IMR-90 (cell line): ENCODE results near the gene CLOCK. TPM values are rescaled to one million over a fixed set of nuclear protein-coding genes. Genes with fewer than 3 reads are reported as not detected.

Experiments
- ATAC-seq: fragments of 200-7000 bp; cut with Tn5 transposase; 2 replicates; pipeline ENCODE4 v1.9.1; 2020; ENCODE audit warnings: low read depth, mild to moderate bottlenecking, moderate library complexity
- BruUV-seq: library from RNA; stranded (reverse); fragments of 400-500 nt; replicated peaks from 2 replicates; lab custom pipeline; 2021; lab: Mats Ljungman, UMichigan
- CTCF ChIA-PET: fragments of 300-600 bp; formaldehyde crosslinking; extraction: SDS; loops from one replicate; lab custom pipeline; 2021; ENCODE audit warnings: antibody characterized with exemption; lab: Yijun Ruan, JAX
- POLR2A ChIA-PET: fragments of 300-600 bp; sonication (Branson Sonifier 250); formaldehyde crosslinking; loops from one replicate; lab custom pipeline; 2022; ENCODE audit warnings: antibody characterized with exemption; ENCODE audit not compliant: unreplicated experiment; lab: Charles Lee
- DNase-seq: peaks from one replicate; pipeline ENCODE4 v3.0.0; 2013
- H2AFZ ChIP-seq: replicated peaks from 2 replicates; pipeline ENCODE3; 2013; ENCODE audit warnings: low read length, mild to moderate bottlenecking; ENCODE audit not compliant: poor library complexity
- H2AK5ac ChIP-seq: 2 replicates; pipeline ENCODE4 v1.6.1; 2013; ENCODE audit warnings: low read depth, low read length, inconsistent platforms
- H2AK9ac ChIP-seq: replicated peaks from 2 replicates; pipeline ENCODE3; 2013; ENCODE audit warnings: mild to moderate bottlenecking, low read depth, low read length, moderate library complexity; ENCODE audit not compliant: poor library complexity
- H2BK120ac ChIP-seq: 2 replicates; pipeline ENCODE4 v1.6.1; 2013; ENCODE audit warnings: low read depth, low read length, inconsistent platforms
- H2BK15ac ChIP-seq: 3 replicates; pipeline ENCODE4 v1.6.1; 2013; ENCODE audit warnings: low read depth, low read length, inconsistent platforms
- H2BK20ac ChIP-seq: 2 replicates; pipeline ENCODE4 v1.6.1; 2013; ENCODE audit warnings: low read depth, mild to moderate bottlenecking, inconsistent platforms, low read length, moderate library complexity
- H2BK5ac ChIP-seq: 2 replicates; pipeline ENCODE4 v1.6.1; 2013; ENCODE audit warnings: mild to moderate bottlenecking, low read depth, low read length, inconsistent platforms; ENCODE audit not compliant: poor library complexity, severe bottlenecking
- H3K14ac ChIP-seq: replicated peaks from 2 replicates; pipeline ENCODE4 v1.6.1; 2013; ENCODE audit warnings: low read depth, low read length, inconsistent platforms
- H3K18ac ChIP-seq: 2 replicates; pipeline ENCODE4 v1.6.1; 2013; ENCODE audit warnings: low read depth, low read length, control low read depth
- H3K23ac ChIP-seq: 2 replicates; pipeline ENCODE4 v1.6.1; 2013; ENCODE audit warnings: low read depth, low read length, inconsistent platforms
- H3K27ac ChIP-seq: 2 replicates; pipeline ENCODE4 v1.5.1; 2013; ENCODE audit warnings: mild to moderate bottlenecking, control low read depth, low read length; ENCODE audit not compliant: insufficient read depth
- H3K27me3 ChIP-seq: 2 replicates; pipeline ENCODE4 v1.6.1; 2013; ENCODE audit warnings: low read length; ENCODE audit not compliant: control insufficient read depth, insufficient read depth
- H3K36me3 ChIP-seq: 2 replicates; pipeline ENCODE4 v1.6.1; 2013; ENCODE audit warnings: low read length, mixed read lengths; ENCODE audit not compliant: control insufficient read depth, insufficient read depth
- H3K4ac ChIP-seq: 2 replicates; pipeline ENCODE4 v1.6.1; 2013; ENCODE audit warnings: low read depth, low read length, inconsistent platforms
- H3K4me1 ChIP-seq: 2 replicates; pipeline ENCODE4 v1.6.1; 2013; ENCODE audit warnings: low read length, mixed read lengths; ENCODE audit not compliant: control insufficient read depth, insufficient read depth
- H3K4me2 ChIP-seq: 2 replicates; pipeline ENCODE4 v1.6.1; 2013; ENCODE audit warnings: low read depth, mild to moderate bottlenecking, control low read depth, low read length, moderate library complexity
- H3K4me3 ChIP-seq: 2 replicates; pipeline ENCODE4 v1.5.1; 2013; ENCODE audit warnings: low read depth, mild to moderate bottlenecking, control low read depth, low read length, moderate library complexity; ENCODE audit not compliant: insufficient read depth
- H3K56ac ChIP-seq: 2 replicates; pipeline ENCODE4 v1.6.1; 2013; ENCODE audit warnings: low read length, inconsistent platforms; ENCODE audit not compliant: insufficient read depth; ENCODE audit errors: extremely low read depth
- H3K79me1 ChIP-seq, 2 experiments: 2 replicates each; pipeline ENCODE4 v1.6.1; 2013; ENCODE audit warnings: low read length in 2 of 2, inconsistent platforms in 1 of 2, low read depth in 1 of 2
- H3K9ac ChIP-seq: 2 replicates; pipeline ENCODE4 v1.6.1; 2013; ENCODE audit warnings: low read depth, low read length, control low read depth
- H3K9me1 ChIP-seq: 2 replicates; pipeline ENCODE4 v1.6.1; 2013; ENCODE audit warnings: low read length, inconsistent platforms; ENCODE audit not compliant: insufficient read depth
- H3K9me3 ChIP-seq: 2 replicates; pipeline ENCODE4 v1.6.1; 2013; ENCODE audit warnings: low read length; ENCODE audit not compliant: control insufficient read depth, insufficient read depth
- H4K20me1 ChIP-seq: 2 replicates; pipeline ENCODE4 v1.6.1; 2013; ENCODE audit warnings: low read length, inconsistent platforms; ENCODE audit not compliant: insufficient read depth
- H4K5ac ChIP-seq: 2 replicates; pipeline ENCODE4 v1.6.1; 2013; ENCODE audit warnings: mild to moderate bottlenecking, low read depth, low read length, control low read depth
- H4K8ac ChIP-seq, 2 experiments: 2 replicates each; pipeline ENCODE4 v1.6.1; 2013; ENCODE audit warnings: low read depth in 2 of 2, low read length in 2 of 2, control low read depth in 1 of 2, inconsistent platforms in 1 of 2
- H4K91ac ChIP-seq: 2 replicates; pipeline ENCODE4 v1.6.1; 2013; ENCODE audit warnings: low read depth, low read length, inconsistent platforms; ENCODE audit not compliant: insufficient read depth
- BHLHE40 ChIP-seq: fragments of 150-350 bp; IDR thresholded peaks from 2 replicates; pipeline ENCODE4 v1.6.1; 2016; ENCODE audit warnings: mild to moderate bottlenecking, low read depth, low read length
- CEBPB ChIP-seq: IDR thresholded peaks from 2 replicates; pipeline ENCODE4 v1.6.1; 2012; ENCODE audit warnings: low read depth, low read length, improper control_type of control experiment
- CHD1 ChIP-seq: IDR thresholded peaks from 2 replicates; pipeline ENCODE4 v1.6.1; 2012; ENCODE audit warnings: low read depth, low read length, improper control_type of control experiment
- FOS ChIP-seq: fragments of 150-350 bp; IDR thresholded peaks from 2 replicates; pipeline ENCODE4 v1.6.1; 2016; ENCODE audit warnings: low read depth, low read length
- MAFK ChIP-seq: IDR thresholded peaks from 2 replicates; pipeline ENCODE4 v1.6.1; 2012; ENCODE audit warnings: low read depth, low read length, improper control_type of control experiment
- MAZ ChIP-seq: IDR thresholded peaks from 2 replicates; pipeline ENCODE4 v1.6.1; 2012; ENCODE audit warnings: low read depth, mild to moderate bottlenecking, low read length, improper control_type of control experiment, moderate library complexity, borderline replicate concordance
- MXI1 ChIP-seq: IDR thresholded peaks from 2 replicates; pipeline ENCODE4 v1.6.1; 2012; ENCODE audit warnings: low read depth, mild to moderate bottlenecking, low read length, moderate library complexity, borderline replicate concordance
- NFE2L2 ChIP-seq: fragments of 150-350 bp; IDR thresholded peaks from 2 replicates; pipeline ENCODE4 v1.6.1; 2016; ENCODE audit warnings: low read depth, mild to moderate bottlenecking, low read length
- POLR2A ChIP-seq: IDR thresholded peaks from 2 replicates; pipeline ENCODE4 v1.6.1; 2012; ENCODE audit warnings: mild to moderate bottlenecking, low read depth, low read length
- RAD21 ChIP-seq: IDR thresholded peaks from 2 replicates; pipeline ENCODE4 v1.6.1; 2012; ENCODE audit warnings: low read length, improper control_type of control experiment
- RCOR1 ChIP-seq: IDR thresholded peaks from 2 replicates; pipeline ENCODE4 v1.6.1; 2012; ENCODE audit warnings: mild to moderate bottlenecking, low read length, improper control_type of control experiment; ENCODE audit not compliant: insufficient replicate concordance
- RFX5 ChIP-seq: IDR thresholded peaks from 2 replicates; pipeline ENCODE4 v1.8.0; 2012; ENCODE audit warnings: low read depth, mild to moderate bottlenecking, low read length, moderate library complexity
- SMC3 ChIP-seq: fragments of 150-350 bp; IDR thresholded peaks from 2 replicates; pipeline ENCODE4 v1.6.1; 2016; ENCODE audit warnings: low read depth, mild to moderate bottlenecking, antibody characterized with exemption, low read length, moderate library complexity
- WGBS, 2 experiments: methylation state at CpG; one replicate each; pipeline versions ENCODE4 v1.1.5 to v1.1.7; 2013; ENCODE audit warnings: missing lambda C conversion rate in 2 of 2; ENCODE audit not compliant: insufficient read length in 1 of 2; ENCODE audit errors: extremely low coverage in 2 of 2; 5-methylcytosine and 5-hydroxymethylcytosine counted together
- dilution Hi-C: fragments of 300-500 bp; cut with HindIII; formaldehyde crosslinking; loops from one replicate; pipeline ENCODE4 v1.14.3; 2018; ENCODE audit warnings: low sequenced_read_pairs; ENCODE audit not compliant: unreplicated experiment
- in situ Hi-C: fragments of 300-500 bp; cut with MboI; formaldehyde crosslinking; loops from 3 replicates; pipeline ENCODE4 v1.14.3; 2019; ENCODE audit warnings: low sequenced_read_pairs, inconsistent platforms, mixed read lengths
- intact Hi-C: fragments of 100-400 bp; cut with micrococcal nuclease; formaldehyde crosslinking; loops from 2 replicates; pipeline ENCODE4 v1.10.0; 2022
- polyA plus RNA-seq, 3 experiments: library from polyadenylated mRNA; depleted of rRNA; stranded (reverse); fragments of >200 nt; gene quantifications; 2 replicates each; pipeline ENCODE4 v1.2.3, GENCODE V29; 2012; ENCODE audit warnings: low replicate concordance in 1 of 3
- total RNA-seq: library from RNA; depleted of rRNA; stranded (reverse); fragments of >200 nt; gene quantifications from 2 replicates; pipeline ENCODE4 v1.2.3, GENCODE V29; 2012
- TF ChIP-seq, protein P1 (sequence below): fragments of 150-350 bp; IDR thresholded peaks from 2 replicates; pipeline ENCODE4 v1.6.1; 2017; ENCODE audit warnings: mild to moderate bottlenecking, antibody characterized with exemption, low read length, low read depth
- TF ChIP-seq, protein P2 (sequence below): fragments of 150-350 bp; IDR thresholded peaks from 2 replicates; pipeline ENCODE4 v1.6.1; 2016; ENCODE audit warnings: low read depth, mild to moderate bottlenecking, low read length, moderate library complexity, borderline replicate concordance
- TF ChIP-seq, protein P3 (sequence below): conservative IDR thresholded peaks from 2 replicates; pipeline ENCODE4 v1.5.1; 2012; ENCODE audit warnings: mild to moderate bottlenecking, low read depth, low read length, improper control_type of control experiment

Gene CLOCK
- total and polyA plus RNA-seq, 2 of the 4 experiments (the other 2 are of a cell fraction), result 7.3 to 53.4 TPM

DNA sequence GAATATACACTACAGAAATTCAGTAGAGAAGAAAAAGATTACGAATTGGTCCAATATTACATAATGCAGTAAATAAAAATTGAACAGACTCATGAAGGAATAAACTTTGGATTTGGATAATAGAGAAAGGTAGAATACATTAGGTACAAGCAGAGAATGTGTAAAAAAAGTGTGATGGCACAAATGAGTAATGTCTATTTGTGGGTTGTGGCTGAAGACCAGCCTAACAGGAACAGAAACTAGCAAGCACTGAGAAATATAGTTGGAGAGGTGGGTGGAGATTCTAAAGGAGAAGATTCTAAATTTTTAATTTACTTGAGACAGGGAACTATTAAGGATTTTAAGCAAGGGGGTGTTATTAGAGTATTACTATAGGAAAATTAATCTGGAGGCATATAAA lies 15.2 kb upstream of the CLOCK start:
- TF ChIP-seq NFE2L2 (no peak), MAZ (no peak), RCOR1 (no peak), FOS (no peak), CHD1 (no peak), BHLHE40 (no peak), SMC3 (no peak), MXI1 (no peak), RFX5 (no peak), RAD21 (no peak), POLR2A (no peak), MAFK (no peak), CEBPB (no peak)
- TF ChIP-seq, protein P1, sequence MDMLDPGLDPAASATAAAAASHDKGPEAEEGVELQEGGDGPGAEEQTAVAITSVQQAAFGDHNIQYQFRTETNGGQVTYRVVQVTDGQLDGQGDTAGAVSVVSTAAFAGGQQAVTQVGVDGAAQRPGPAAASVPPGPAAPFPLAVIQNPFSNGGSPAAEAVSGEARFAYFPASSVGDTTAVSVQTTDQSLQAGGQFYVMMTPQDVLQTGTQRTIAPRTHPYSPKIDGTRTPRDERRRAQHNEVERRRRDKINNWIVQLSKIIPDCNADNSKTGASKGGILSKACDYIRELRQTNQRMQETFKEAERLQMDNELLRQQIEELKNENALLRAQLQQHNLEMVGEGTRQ, result no peak
- TF ChIP-seq, protein P2, sequence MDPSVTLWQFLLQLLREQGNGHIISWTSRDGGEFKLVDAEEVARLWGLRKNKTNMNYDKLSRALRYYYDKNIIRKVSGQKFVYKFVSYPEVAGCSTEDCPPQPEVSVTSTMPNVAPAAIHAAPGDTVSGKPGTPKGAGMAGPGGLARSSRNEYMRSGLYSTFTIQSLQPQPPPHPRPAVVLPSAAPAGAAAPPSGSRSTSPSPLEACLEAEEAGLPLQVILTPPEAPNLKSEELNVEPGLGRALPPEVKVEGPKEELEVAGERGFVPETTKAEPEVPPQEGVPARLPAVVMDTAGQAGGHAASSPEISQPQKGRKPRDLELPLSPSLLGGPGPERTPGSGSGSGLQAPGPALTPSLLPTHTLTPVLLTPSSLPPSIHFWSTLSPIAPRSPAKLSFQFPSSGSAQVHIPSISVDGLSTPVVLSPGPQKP, result no peak
- TF ChIP-seq, protein P3, sequence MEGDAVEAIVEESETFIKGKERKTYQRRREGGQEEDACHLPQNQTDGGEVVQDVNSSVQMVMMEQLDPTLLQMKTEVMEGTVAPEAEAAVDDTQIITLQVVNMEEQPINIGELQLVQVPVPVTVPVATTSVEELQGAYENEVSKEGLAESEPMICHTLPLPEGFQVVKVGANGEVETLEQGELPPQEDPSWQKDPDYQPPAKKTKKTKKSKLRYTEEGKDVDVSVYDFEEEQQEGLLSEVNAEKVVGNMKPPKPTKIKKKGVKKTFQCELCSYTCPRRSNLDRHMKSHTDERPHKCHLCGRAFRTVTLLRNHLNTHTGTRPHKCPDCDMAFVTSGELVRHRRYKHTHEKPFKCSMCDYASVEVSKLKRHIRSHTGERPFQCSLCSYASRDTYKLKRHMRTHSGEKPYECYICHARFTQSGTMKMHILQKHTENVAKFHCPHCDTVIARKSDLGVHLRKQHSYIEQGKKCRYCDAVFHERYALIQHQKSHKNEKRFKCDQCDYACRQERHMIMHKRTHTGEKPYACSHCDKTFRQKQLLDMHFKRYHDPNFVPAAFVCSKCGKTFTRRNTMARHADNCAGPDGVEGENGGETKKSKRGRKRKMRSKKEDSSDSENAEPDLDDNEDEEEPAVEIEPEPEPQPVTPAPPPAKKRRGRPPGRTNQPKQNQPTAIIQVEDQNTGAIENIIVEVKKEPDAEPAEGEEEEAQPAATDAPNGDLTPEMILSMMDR, result no peak
- no peak overlapping the region for H2AK5ac ChIP-seq
- H3K56ac ChIP-seq, result no peak overlapping the region
- H2BK120ac ChIP-seq, result no peak overlapping the region
- H3K9me1 ChIP-seq, result no peaks in the 10 kb centered on the region
- no peak overlapping the region for H4K8ac ChIP-seq
- no CpG with 5 or more reads among the region's 1 CpG for WGBS, 2 experiments
- no peak overlapping the region for H3K18ac ChIP-seq
- no peak overlapping the region for H3K27ac ChIP-seq
- H4K91ac ChIP-seq, result no peak overlapping the region
- no peaks in the 10 kb centered on the region for H4K20me1 ChIP-seq
- in situ Hi-C loops, result loop anchor here (25.0 kb wide), 1 partner anchor 550 kb away; no protein-coding TSS in a partner anchor
- no peaks in the 10 kb centered on the region for H3K9me3 ChIP-seq
- dilution Hi-C loops, result no loop called here
- no peak for DNase-seq
- no peak overlapping the region for H2BK15ac ChIP-seq
- no peak overlapping the region for H3K23ac ChIP-seq
- no peak overlapping the region for H3K4me3 ChIP-seq
- H3K14ac ChIP-seq, result no peak overlapping the region
- no peak overlapping the region for H4K5ac ChIP-seq
- H2AFZ ChIP-seq, result no peak overlapping the region
- H2AK9ac ChIP-seq, result no peak overlapping the region
- intact Hi-C loops, result no loop called here
- ATAC-seq, result no peak
- H2BK20ac ChIP-seq, result no peak overlapping the region
- no TSS peak for BruUV-seq
- no peak overlapping the region for H3K4ac ChIP-seq
- no peaks in the 10 kb centered on the region for H3K4me1 ChIP-seq
- no peaks in the 10 kb centered on the region for H3K79me1 ChIP-seq
- H3K4me2 ChIP-seq, result no peak overlapping the region
- H3K9ac ChIP-seq, result no peak overlapping the region
- CTCF ChIA-PET, result interaction anchor here (0.6 kb wide), 1 partner anchor 13 kb away, joined by 3 read pairs; no protein-coding TSS in a partner anchor
- POLR2A ChIA-PET, result no interaction called here
- no peaks in the 10 kb centered on the region for H3K36me3 ChIP-seq
- H3K27me3 ChIP-seq, result peaks cover 9% of the 10 kb centered on the region
- no peak overlapping the region for H2BK5ac ChIP-seq
